ENCODE measurements around the gene EIF4G3. TPM values are rescaled to one million over a fixed set of nuclear protein-coding genes. Genes with fewer than 3 reads are reported as not detected.

Gene EIF4G3
- total RNA-seq, 1 donor from 2014 or later, result 38.4 TPM

DNA sequence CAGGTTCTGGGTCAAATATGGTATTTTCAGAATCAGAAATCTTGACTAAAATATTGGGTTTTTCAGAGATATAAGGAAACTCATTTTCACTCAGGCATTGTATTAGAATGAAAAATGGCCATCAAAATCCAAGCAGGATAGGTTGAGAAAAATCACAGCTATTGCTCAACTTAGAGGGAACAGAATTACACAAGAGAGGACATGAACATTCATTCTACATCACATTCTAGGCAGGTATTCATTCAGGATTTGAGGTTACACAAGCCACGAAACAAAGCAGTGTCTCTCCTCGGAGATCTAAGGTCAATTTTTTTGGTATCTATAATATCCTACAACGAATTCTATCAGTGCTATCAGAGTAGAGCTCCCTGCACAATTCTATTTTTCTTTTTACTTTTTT, 226.0 kb downstream of the EIF4G3 start:
- Histone ChIP-seq H3K27me3 (ENCODE audit: control insufficient read depth, insufficient read depth, low read length) (no peaks in the 10 kb centered on the region), H3K36me3 (ENCODE audit: control insufficient read depth, insufficient read depth, low read length) (no peaks in the 10 kb centered on the region), H3K4me3 (ENCODE audit: low read depth, low read length) (no peak overlapping the region)
- no peak for DNase-seq (ENCODE audit: low read depth)
- TF ChIP-seq, protein P1, sequence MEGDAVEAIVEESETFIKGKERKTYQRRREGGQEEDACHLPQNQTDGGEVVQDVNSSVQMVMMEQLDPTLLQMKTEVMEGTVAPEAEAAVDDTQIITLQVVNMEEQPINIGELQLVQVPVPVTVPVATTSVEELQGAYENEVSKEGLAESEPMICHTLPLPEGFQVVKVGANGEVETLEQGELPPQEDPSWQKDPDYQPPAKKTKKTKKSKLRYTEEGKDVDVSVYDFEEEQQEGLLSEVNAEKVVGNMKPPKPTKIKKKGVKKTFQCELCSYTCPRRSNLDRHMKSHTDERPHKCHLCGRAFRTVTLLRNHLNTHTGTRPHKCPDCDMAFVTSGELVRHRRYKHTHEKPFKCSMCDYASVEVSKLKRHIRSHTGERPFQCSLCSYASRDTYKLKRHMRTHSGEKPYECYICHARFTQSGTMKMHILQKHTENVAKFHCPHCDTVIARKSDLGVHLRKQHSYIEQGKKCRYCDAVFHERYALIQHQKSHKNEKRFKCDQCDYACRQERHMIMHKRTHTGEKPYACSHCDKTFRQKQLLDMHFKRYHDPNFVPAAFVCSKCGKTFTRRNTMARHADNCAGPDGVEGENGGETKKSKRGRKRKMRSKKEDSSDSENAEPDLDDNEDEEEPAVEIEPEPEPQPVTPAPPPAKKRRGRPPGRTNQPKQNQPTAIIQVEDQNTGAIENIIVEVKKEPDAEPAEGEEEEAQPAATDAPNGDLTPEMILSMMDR (IDR thresholded peaks at IDR 0.05; ENCODE audit: insufficient read depth, low read length, poor library complexity, severe bottlenecking), result no peak

DNA sequence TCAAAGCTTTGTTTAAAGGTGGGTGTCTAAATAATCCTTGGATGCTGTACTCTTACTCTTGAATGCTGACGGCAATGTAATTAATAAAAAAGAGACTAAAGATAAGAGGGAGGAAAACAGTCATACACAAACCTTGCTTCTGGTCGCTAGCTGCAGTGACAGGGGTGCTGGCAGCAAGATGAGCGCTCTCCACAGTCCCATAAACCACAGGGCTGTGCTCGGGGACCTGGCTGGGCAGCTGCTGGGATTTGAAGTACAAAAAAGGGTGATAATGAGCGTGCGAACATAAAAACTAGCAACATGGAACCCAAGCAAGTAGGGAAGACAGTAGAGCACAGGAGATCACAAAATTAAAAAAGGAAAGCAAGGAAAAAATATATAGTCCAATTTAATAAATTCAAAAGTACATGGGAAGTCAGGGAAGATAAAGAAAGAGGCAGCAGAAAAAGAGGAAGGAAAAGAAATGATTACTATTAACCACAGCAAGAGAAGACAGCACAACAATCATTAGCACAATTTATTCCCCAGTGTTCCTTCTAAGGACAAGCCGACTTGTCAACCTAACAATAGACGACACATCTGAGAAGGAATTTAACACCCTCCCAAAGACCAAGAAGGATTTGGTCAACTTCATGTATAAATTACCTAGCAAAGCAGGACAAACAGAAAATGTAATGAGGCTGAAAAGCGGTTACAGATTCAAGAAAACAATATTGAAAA, 226.7 kb downstream of the EIF4G3 start:
- no peak for DNase-seq (ENCODE audit: low read depth)
- TF ChIP-seq, protein P1 (IDR thresholded peaks at IDR 0.05; ENCODE audit: insufficient read depth, low read length, poor library complexity, severe bottlenecking), result no peak
- Histone ChIP-seq H3K36me3 (ENCODE audit: control insufficient read depth, insufficient read depth, low read length) (no peaks in the 10 kb centered on the region), H3K27me3 (ENCODE audit: control insufficient read depth, insufficient read depth, low read length) (no peaks in the 10 kb centered on the region), H3K4me3 (ENCODE audit: low read depth, low read length) (no peak overlapping the region)

DNA sequence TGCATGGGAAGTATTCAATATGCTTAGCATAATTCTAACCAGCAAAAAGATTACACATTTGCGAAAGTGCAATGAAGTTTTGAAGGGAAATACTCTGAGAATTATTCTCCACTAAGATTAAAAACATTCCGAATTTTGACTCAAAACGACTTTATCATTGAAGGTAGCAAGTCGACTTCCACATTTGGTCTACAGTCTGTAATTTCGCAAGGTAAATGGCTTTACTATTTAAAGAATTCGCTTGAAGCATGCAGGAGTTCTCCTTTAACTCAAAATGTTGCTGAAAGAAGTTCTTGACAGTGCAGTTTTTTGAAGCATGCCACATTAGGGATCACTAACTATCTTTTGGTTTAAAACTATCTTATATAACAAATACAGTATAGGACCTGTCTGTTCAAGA, 228.6 kb downstream of the EIF4G3 start:
- TF ChIP-seq, protein P1 (IDR thresholded peaks at IDR 0.05; ENCODE audit: insufficient read depth, low read length, poor library complexity, severe bottlenecking), result no peak
- no peak for DNase-seq (ENCODE audit: low read depth)
- H3K36me3 ChIP-seq (ENCODE audit: control insufficient read depth, insufficient read depth, low read length), result no peaks in the 10 kb centered on the region

DNA sequence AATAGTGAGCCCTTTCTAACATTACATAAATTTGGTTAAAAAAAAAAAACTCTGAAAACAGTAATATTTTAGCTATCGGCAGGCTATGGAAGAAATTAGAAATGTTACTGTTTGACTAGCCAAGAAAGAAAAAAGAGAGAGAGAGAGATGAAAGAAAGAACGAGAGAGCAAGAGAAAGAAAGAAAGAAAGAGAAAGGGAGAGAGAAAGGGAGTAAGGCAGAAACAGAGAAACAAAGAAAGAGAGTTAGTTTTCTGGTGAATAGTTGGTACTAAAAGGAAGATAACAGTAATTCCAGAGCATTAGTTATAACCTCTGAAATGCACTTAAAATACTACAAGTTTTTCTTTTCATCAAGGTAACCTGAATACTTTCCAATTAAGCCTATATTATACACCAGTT, 229.3 kb downstream of the EIF4G3 start:
- no peak overlapping the region for H3K4me3 ChIP-seq (ENCODE audit: low read depth, low read length)
- TF ChIP-seq, protein P1 (IDR thresholded peaks at IDR 0.05; ENCODE audit: insufficient read depth, low read length, poor library complexity, severe bottlenecking), result no peak
- no peaks in the 10 kb centered on the region for H3K27me3 ChIP-seq (ENCODE audit: control insufficient read depth, insufficient read depth, low read length)
- no peaks in the 10 kb centered on the region for H3K36me3 ChIP-seq (ENCODE audit: control insufficient read depth, insufficient read depth, low read length)
- DNase-seq (ENCODE audit: low read depth), result no peak

More for the DNA sequence above, 228.6 kb downstream of the EIF4G3 start:
- no peaks in the 10 kb centered on the region for H3K27me3 ChIP-seq (ENCODE audit: control insufficient read depth, insufficient read depth, low read length)
- H3K4me3 ChIP-seq (ENCODE audit: low read depth, low read length), result no peak overlapping the region

DNA sequence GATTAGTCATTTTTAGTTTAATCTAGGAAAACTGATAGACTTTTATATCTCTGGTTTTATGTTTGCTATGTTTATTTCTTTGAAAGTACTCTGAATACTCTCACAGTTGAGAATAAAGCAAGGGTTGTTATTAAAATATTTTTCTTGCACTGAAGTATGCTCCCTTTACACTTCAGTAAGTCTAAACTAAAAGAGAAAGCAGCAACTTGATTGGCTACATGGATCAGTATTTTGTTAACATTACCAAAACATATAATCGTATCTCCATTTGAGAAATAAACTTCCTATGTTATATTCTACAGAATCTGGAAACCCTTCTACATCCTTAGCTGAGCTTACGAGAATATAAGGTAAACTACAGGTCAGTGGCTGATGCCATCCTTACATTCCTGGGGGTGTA, 240.1 kb downstream of the EIF4G3 start:
- Histone ChIP-seq H3K27me3 (ENCODE audit: control insufficient read depth, insufficient read depth, low read length) (no peaks in the 10 kb centered on the region), H3K4me3 (ENCODE audit: low read depth, low read length) (no peak overlapping the region), H3K36me3 (ENCODE audit: control insufficient read depth, insufficient read depth, low read length) (no peaks in the 10 kb centered on the region)
- TF ChIP-seq, protein P1 (IDR thresholded peaks at IDR 0.05; ENCODE audit: insufficient read depth, low read length, poor library complexity, severe bottlenecking), result no peak
- no peak for DNase-seq (ENCODE audit: low read depth)

DNA sequence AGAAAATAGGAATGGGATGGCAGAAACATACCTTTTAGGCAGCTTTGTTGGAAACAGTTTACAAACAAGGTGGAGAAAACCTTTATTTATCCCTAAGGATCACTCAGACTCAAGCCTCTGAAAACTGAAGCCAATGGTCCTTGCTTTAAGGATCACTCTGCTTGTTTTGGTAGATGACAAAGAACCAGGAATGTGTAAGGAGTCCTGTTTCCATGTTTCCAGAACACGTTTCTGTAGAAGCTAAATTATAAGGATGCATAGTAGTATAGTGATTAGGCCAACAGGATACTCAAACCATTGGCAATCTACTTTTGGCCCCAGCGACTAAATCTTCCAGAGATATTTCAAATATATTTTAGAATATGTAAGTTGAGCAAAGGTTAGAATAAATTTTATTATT, 240.5 kb downstream of the EIF4G3 start:
- Histone ChIP-seq H3K36me3 (ENCODE audit: control insufficient read depth, insufficient read depth, low read length) (no peaks in the 10 kb centered on the region), H3K4me3 (ENCODE audit: low read depth, low read length) (no peak overlapping the region), H3K27me3 (ENCODE audit: control insufficient read depth, insufficient read depth, low read length) (no peaks in the 10 kb centered on the region)
- TF ChIP-seq, protein P1 (IDR thresholded peaks at IDR 0.05; ENCODE audit: insufficient read depth, low read length, poor library complexity, severe bottlenecking), result no peak
- no peak for DNase-seq (ENCODE audit: low read depth)
